Measurements from ENCODE around the gene RAB9B.

Gene RAB9B

GRCh38 chrX:103783971-103784370, 48.1 kb downstream of the RAB9B start:
- no peak overlapping the region for H3K27ac ChIP-seq (ENCODE audit: low read depth, low read length, severe bottlenecking)
- peaks cover 3% of the 10 kb centered on the region for H3K36me3 ChIP-seq (ENCODE audit: control insufficient read depth, insufficient read depth, low read length)
- peaks cover 11% of the 10 kb centered on the region for H3K4me1 ChIP-seq (ENCODE audit: control insufficient read depth, insufficient read depth, low read length, poor library complexity, severe bottlenecking)
- 100% methylated on average over 1 of the region's 2 CpGs; no CpG with 5 or more reads in 1 of the 2 experiments for WGBS, 2 experiments (ENCODE audit: insufficient coverage in 2 of 2)
- no peaks in the 10 kb centered on the region for H3K9me3 ChIP-seq (ENCODE audit: control insufficient read depth, low read length)
- no peak overlapping the region for H3K4me3 ChIP-seq (ENCODE audit: extremely low read depth, insufficient read depth, low read length, poor library complexity, severe bottlenecking)

- Histone ChIP-seq H3K4me1 (ENCODE audit: control insufficient read depth, insufficient read depth, low read length, poor library complexity, severe bottlenecking) (peaks cover 11% of the 10 kb centered on the region), H3K27ac (ENCODE audit: low read depth, low read length, severe bottlenecking) (peak overlapping the region; percentile 59), H3K4me3 (ENCODE audit: extremely low read depth, insufficient read depth, low read length, poor library complexity, severe bottlenecking) (no peak overlapping the region), H3K36me3 (ENCODE audit: control insufficient read depth, insufficient read depth, low read length) (no peaks in the 10 kb centered on the region), H3K9me3 (ENCODE audit: control insufficient read depth, low read length) (no peaks in the 10 kb centered on the region)
- 100% methylated on average over 1 of the region's 3 CpGs; no CpG with 5 or more reads in 1 of the 2 experiments for WGBS, 2 experiments (ENCODE audit: insufficient coverage in 2 of 2)
Measured at GRCh38 chrX:103783196-103783595, 48.9 kb downstream of the RAB9B start.

- Histone ChIP-seq H3K36me3 (ENCODE audit: control insufficient read depth, insufficient read depth, low read length) (no peaks in the 10 kb centered on the region), H3K4me3 (ENCODE audit: extremely low read depth, insufficient read depth, low read length, poor library complexity, severe bottlenecking) (no peak overlapping the region), H3K4me1 (ENCODE audit: control insufficient read depth, insufficient read depth, low read length, poor library complexity, severe bottlenecking) (peaks cover 11% of the 10 kb centered on the region), H3K9me3 (ENCODE audit: control insufficient read depth, low read length) (no peaks in the 10 kb centered on the region), H3K27ac (ENCODE audit: low read depth, low read length, severe bottlenecking) (peak overlapping the region; percentile 59)
- WGBS, 2 experiments (ENCODE audit: insufficient coverage in 2 of 2) = no CpG with 5 or more reads among the region's 3 CpGs
Measured at GRCh38 chrX:103782640-103783039, 49.4 kb downstream of the RAB9B start.

- Histone ChIP-seq H3K27ac (ENCODE audit: low read depth, low read length, severe bottlenecking) (peak overlapping the region; percentile 57), H3K9me3 (ENCODE audit: control insufficient read depth, low read length) (no peaks in the 10 kb centered on the region), H3K36me3 (ENCODE audit: control insufficient read depth, insufficient read depth, low read length) (no peaks in the 10 kb centered on the region), H3K4me1 (ENCODE audit: control insufficient read depth, insufficient read depth, low read length, poor library complexity, severe bottlenecking) (peaks cover 11% of the 10 kb centered on the region), H3K4me3 (ENCODE audit: extremely low read depth, insufficient read depth, low read length, poor library complexity, severe bottlenecking) (no peak overlapping the region)
- no CpG with 5 or more reads among the region's 1 CpG for WGBS, 2 experiments (ENCODE audit: insufficient coverage in 2 of 2)
Measured at GRCh38 chrX:103781706-103782105, 50.4 kb downstream of the RAB9B start.

GRCh38 chrX:103781062-103781402, 51.0 kb downstream of the RAB9B start:
- no peak overlapping the region for H3K27ac ChIP-seq (ENCODE audit: low read depth, low read length, severe bottlenecking)
- H3K36me3 ChIP-seq (ENCODE audit: control insufficient read depth, insufficient read depth, low read length) = no peaks in the 10 kb centered on the region
- peaks cover 11% of the 10 kb centered on the region for H3K4me1 ChIP-seq (ENCODE audit: control insufficient read depth, insufficient read depth, low read length, poor library complexity, severe bottlenecking)
- H3K4me3 ChIP-seq (ENCODE audit: extremely low read depth, insufficient read depth, low read length, poor library complexity, severe bottlenecking) = no peak overlapping the region
- no CpG with 5 or more reads among the region's 4 CpGs for WGBS, 2 experiments (ENCODE audit: insufficient coverage in 2 of 2)
- no peaks in the 10 kb centered on the region for H3K9me3 ChIP-seq (ENCODE audit: control insufficient read depth, low read length)

- no peaks in the 10 kb centered on the region for H3K9me3 ChIP-seq (ENCODE audit: control insufficient read depth, low read length)
- WGBS, 2 experiments (ENCODE audit: insufficient coverage in 2 of 2) = 100% methylated on average over 1 of the region's 10 CpGs; no CpG with 5 or more reads in 1 of the 2 experiments
- H3K4me3 ChIP-seq (ENCODE audit: extremely low read depth, insufficient read depth, low read length, poor library complexity, severe bottlenecking) = no peak overlapping the region
- H3K27ac ChIP-seq (ENCODE audit: low read depth, low read length, severe bottlenecking) = no peak overlapping the region
- peaks cover 11% of the 10 kb centered on the region for H3K4me1 ChIP-seq (ENCODE audit: control insufficient read depth, insufficient read depth, low read length, poor library complexity, severe bottlenecking)
- H3K36me3 ChIP-seq (ENCODE audit: control insufficient read depth, insufficient read depth, low read length) = no peaks in the 10 kb centered on the region
Measured at GRCh38 chrX:103780336-103781061, 51.6 kb downstream of the RAB9B start.

GRCh38 chrX:103779141-103779789, 52.8 kb downstream of the RAB9B start:
- no peaks in the 10 kb centered on the region for H3K36me3 ChIP-seq (ENCODE audit: control insufficient read depth, insufficient read depth, low read length)
- no peaks in the 10 kb centered on the region for H3K9me3 ChIP-seq (ENCODE audit: control insufficient read depth, low read length)
- peaks cover 8% of the 10 kb centered on the region for H3K4me1 ChIP-seq (ENCODE audit: control insufficient read depth, insufficient read depth, low read length, poor library complexity, severe bottlenecking)
- no peak overlapping the region for H3K4me3 ChIP-seq (ENCODE audit: extremely low read depth, insufficient read depth, low read length, poor library complexity, severe bottlenecking)
- no peak overlapping the region for H3K27ac ChIP-seq (ENCODE audit: low read depth, low read length, severe bottlenecking)
- WGBS, 2 experiments (ENCODE audit: insufficient coverage in 2 of 2) = 75% methylated on average over 2 of the region's 6 CpGs; no CpG with 5 or more reads in 1 of the 2 experiments

GRCh38 chrX:103776546-103776945, 55.5 kb downstream of the RAB9B start, which contains the start of gene PLP1:
Gene PLP1 (plus strand): TSS chrX:103776840. CDS start chrX:103776996, 156 bp downstream.
- no peaks in the 10 kb centered on the region for H3K9me3 ChIP-seq (ENCODE audit: control insufficient read depth, low read length)
- WGBS, 2 experiments (ENCODE audit: insufficient coverage in 2 of 2) = 29% methylated on average over 1 of the region's 2 CpGs; no CpG with 5 or more reads in 1 of the 2 experiments
- no peaks in the 10 kb centered on the region for H3K4me1 ChIP-seq (ENCODE audit: control insufficient read depth, insufficient read depth, low read length, poor library complexity, severe bottlenecking)
- H3K4me3 ChIP-seq (ENCODE audit: extremely low read depth, insufficient read depth, low read length, poor library complexity, severe bottlenecking) = peak within 1 kb of the TSS; percentile 2
- no peak within 1 kb of the TSS for H3K27ac ChIP-seq (ENCODE audit: low read depth, low read length, severe bottlenecking)
- H3K36me3 ChIP-seq (ENCODE audit: control insufficient read depth, insufficient read depth, low read length) = no peaks in the 10 kb centered on the region

- Histone ChIP-seq H3K4me1 (ENCODE audit: control insufficient read depth, insufficient read depth, low read length, poor library complexity, severe bottlenecking) (no peaks in the 10 kb centered on the region), H3K4me3 (ENCODE audit: extremely low read depth, insufficient read depth, low read length, poor library complexity, severe bottlenecking) (no peak overlapping the region), H3K9me3 (ENCODE audit: control insufficient read depth, low read length) (no peaks in the 10 kb centered on the region), H3K27ac (ENCODE audit: low read depth, low read length, severe bottlenecking) (no peak overlapping the region), H3K36me3 (ENCODE audit: control insufficient read depth, insufficient read depth, low read length) (no peaks in the 10 kb centered on the region)
- WGBS, 2 experiments (ENCODE audit: insufficient coverage in 2 of 2) = 92 to 97% methylated on average over 3 to 4 of the region's 6 CpGs
Measured at GRCh38 chrX:103774070-103774642, 57.9 kb downstream of the RAB9B start.

GRCh38 chrX:103773445-103773844, 58.6 kb downstream of the RAB9B start:
- no peaks in the 10 kb centered on the region for H3K36me3 ChIP-seq (ENCODE audit: control insufficient read depth, insufficient read depth, low read length)
- H3K4me1 ChIP-seq (ENCODE audit: control insufficient read depth, insufficient read depth, low read length, poor library complexity, severe bottlenecking) = no peaks in the 10 kb centered on the region
- H3K27ac ChIP-seq (ENCODE audit: low read depth, low read length, severe bottlenecking) = no peak overlapping the region
- no peaks in the 10 kb centered on the region for H3K9me3 ChIP-seq (ENCODE audit: control insufficient read depth, low read length)
- 100% methylated on average over 1 of the region's 3 CpGs; no CpG with 5 or more reads in 1 of the 2 experiments for WGBS, 2 experiments (ENCODE audit: insufficient coverage in 2 of 2)
- no peak overlapping the region for H3K4me3 ChIP-seq (ENCODE audit: extremely low read depth, insufficient read depth, low read length, poor library complexity, severe bottlenecking)
